ENCODE data around the gene PRUNE2.

- TF ChIP-seq CTCF (IDR thresholded peaks at IDR 0.05; ENCODE audit: control extremely low read depth in 1 of 3, insufficient read depth in 1 of 3, low read depth in 1 of 3, low read length in 3 of 3) (no peak), SP1 (IDR thresholded peaks at IDR 0.05; ENCODE audit: low read depth, low read length) (no peak), RAD21 (IDR thresholded peaks at IDR 0.05 in 1 of 2, conservative IDR thresholded peaks at IDR 0.05 in 1 of 2; ENCODE audit: low read depth in 2 of 2, low read length in 2 of 2) (no peak), SAP30 (IDR thresholded peaks at IDR 0.05; ENCODE audit: insufficient read depth, insufficient replicate concordance, low read length) (no peak), MAX (IDR thresholded peaks at IDR 0.05) (no peak), RFX5 (IDR thresholded peaks at IDR 0.05; ENCODE audit: borderline replicate concordance, low read depth, low read length) (no peak), POLR2AphosphoS5 (IDR thresholded peaks at IDR 0.05; ENCODE audit: low read depth, low read length) (no peak), ZNF274 (IDR thresholded peaks at IDR 0.05; ENCODE audit: borderline replicate concordance, extremely low read depth, low read length) (no peak), BACH1 (IDR thresholded peaks at IDR 0.05; ENCODE audit: low read length) (no peak), CHD1 (IDR thresholded peaks at IDR 0.05; ENCODE audit: low read depth, low read length) (no peak)
Observed at GRCh38 chr9:76859860-76860259, 46.1 kb downstream of the PRUNE2 start.

Measured in H1 (cell line).